ENCODE data around the gene TGOLN2. TPM values are rescaled to one million over a fixed set of nuclear protein-coding genes. Genes with fewer than 3 reads are reported as not detected.
"Not testable (repeated sequence)": the region's sequence is repeated elsewhere in the genome, so short reads cannot be mapped to it uniquely, and the experiment has no call there.

TGOLN2 gene
- total RNA-seq, 1 experiment from 2014 or later: 43.7 TPM

GRCh38 chr2:85323351-85323987, 4.3 kb downstream of the TGOLN2 start (continued):
- no peak for TF ChIP-seq ZNF423 (CRISPR knock-in tag; IDR thresholded peaks at IDR 0.05)

GRCh38 chr2:85319796-85320195, 8.0 kb downstream of the TGOLN2 start:
- ChIA-PET CTCF (interaction anchor here (0.6 to 1.4 kb wide), 2 partner anchors 21 to 1488 kb away, joined by 3 read pairs; no protein-coding TSS in a partner anchor), POLR2A (no interaction called here)
- Mint-ChIP-seq H3K4me1 (no peaks in the 10 kb centered on the region; the same call in 1 of the 2 replicates), H3K36me3 (peaks cover 70% of the 10 kb centered on the region), H3K4me3 (no peak overlapping the region), H3K27ac (no peak overlapping the region), H3K9me3 (no peaks in the 10 kb centered on the region), H3K27me3 (ENCODE audit: low read depth) (no peaks in the 10 kb centered on the region)
- DNase-seq (ENCODE audit: low spot score) (no peak), ATAC-seq (no peak)
- TF ChIP-seq TEAD1 (CRISPR knock-in tag; IDR thresholded peaks at IDR 0.05): no peak
- no peak for TF ChIP-seq ZNF232 (CRISPR knock-in tag; IDR thresholded peaks at IDR 0.05)
- TF ChIP-seq ZNF396 (CRISPR knock-in tag; IDR thresholded peaks at IDR 0.05; ENCODE audit: borderline replicate concordance): no peak
- TF ChIP-seq NFE2L1 (CRISPR knock-in tag; IDR thresholded peaks at IDR 0.05): no peak
- no peak for TF ChIP-seq JAZF1 (CRISPR knock-in tag; IDR thresholded peaks at IDR 0.05)
- TF ChIP-seq ATF1 (CRISPR knock-in tag; IDR thresholded peaks at IDR 0.05): no peak
- no peak for TF ChIP-seq CREB1 (CRISPR knock-in tag; IDR thresholded peaks at IDR 0.05)
- TF ChIP-seq, protein P1, sequence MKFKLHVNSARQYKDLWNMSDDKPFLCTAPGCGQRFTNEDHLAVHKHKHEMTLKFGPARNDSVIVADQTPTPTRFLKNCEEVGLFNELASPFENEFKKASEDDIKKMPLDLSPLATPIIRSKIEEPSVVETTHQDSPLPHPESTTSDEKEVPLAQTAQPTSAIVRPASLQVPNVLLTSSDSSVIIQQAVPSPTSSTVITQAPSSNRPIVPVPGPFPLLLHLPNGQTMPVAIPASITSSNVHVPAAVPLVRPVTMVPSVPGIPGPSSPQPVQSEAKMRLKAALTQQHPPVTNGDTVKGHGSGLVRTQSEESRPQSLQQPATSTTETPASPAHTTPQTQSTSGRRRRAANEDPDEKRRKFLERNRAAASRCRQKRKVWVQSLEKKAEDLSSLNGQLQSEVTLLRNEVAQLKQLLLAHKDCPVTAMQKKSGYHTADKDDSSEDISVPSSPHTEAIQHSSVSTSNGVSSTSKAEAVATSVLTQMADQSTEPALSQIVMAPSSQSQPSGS (CRISPR knock-in tag; IDR thresholded peaks at IDR 0.05; ENCODE audit: borderline replicate concordance, low read depth): no peak
- TF ChIP-seq HMGXB4 (CRISPR knock-in tag; IDR thresholded peaks at IDR 0.05): no peak
- TF ChIP-seq GRHL2 (CRISPR knock-in tag; IDR thresholded peaks at IDR 0.05; ENCODE audit: insufficient replicate concordance, severe bottlenecking): no peak

DNA sequence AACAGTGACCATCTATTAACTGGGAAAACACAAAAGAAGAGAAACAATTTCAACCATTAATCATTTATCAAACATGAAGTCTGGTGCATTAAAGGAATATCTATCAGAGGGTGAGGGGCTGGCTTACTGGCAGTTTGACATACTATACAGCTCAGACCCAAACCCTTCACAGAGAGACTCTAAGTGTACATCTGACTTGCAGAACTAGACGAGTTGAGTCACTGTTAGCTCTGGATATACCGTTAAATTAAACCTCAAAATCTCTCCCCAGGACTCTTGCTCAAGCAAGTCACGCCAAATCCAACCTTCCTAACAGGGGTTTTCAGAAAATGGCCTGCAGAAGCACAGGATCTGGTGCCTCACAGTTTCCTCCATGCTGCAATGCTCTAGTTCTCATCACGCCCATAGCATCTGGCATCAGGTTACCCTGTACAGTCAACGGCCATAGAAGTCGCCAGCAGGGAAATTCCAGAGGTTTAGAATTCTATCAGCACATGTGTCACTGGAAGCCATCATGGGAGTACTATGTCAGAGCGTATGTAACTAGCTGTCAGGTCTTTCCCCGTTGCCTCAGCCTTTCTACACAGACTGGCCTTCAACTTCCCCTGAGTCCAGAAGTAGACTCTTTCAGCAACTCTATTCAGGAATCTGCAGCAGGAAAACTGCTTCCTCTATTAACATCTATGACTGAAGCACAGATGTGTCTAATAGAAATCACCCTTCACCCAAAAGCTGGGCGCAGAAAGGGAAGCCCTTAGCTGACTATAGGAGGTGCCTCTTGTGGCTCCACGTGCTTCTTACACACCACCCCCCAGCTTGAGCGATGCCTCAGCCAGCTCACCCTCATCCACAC, 9.3 kb downstream of the TGOLN2 start:
- ATAC-seq (no peak), DNase-seq (ENCODE audit: low spot score) (no peak)
- Mint-ChIP-seq H3K9me3 (no peaks in the 10 kb centered on the region), H3K27ac (no peak overlapping the region), H3K27me3 (ENCODE audit: low read depth) (no peaks in the 10 kb centered on the region), H3K4me1 (no peaks in the 10 kb centered on the region; the same call in 1 of the 2 replicates), H3K4me3 (no peak overlapping the region), H3K36me3 (peaks cover 57% of the 10 kb centered on the region)
- TF ChIP-seq ZBTB21 (CRISPR knock-in tag; IDR thresholded peaks at IDR 0.05; ENCODE audit: borderline replicate concordance) (no peak), NFE2L1 (CRISPR knock-in tag; IDR thresholded peaks at IDR 0.05) (no peak), ZNF423 (CRISPR knock-in tag; IDR thresholded peaks at IDR 0.05) (no peak), ELF4 (CRISPR knock-in tag; IDR thresholded peaks at IDR 0.05; ENCODE audit: low read depth) (no peak), ZNF121 (CRISPR knock-in tag; IDR thresholded peaks at IDR 0.05) (no peak), GABPB1 (CRISPR knock-in tag; IDR thresholded peaks at IDR 0.05) (no peak), SOX15 (CRISPR knock-in tag; IDR thresholded peaks at IDR 0.05) (no peak), MXD4 (CRISPR knock-in tag; IDR thresholded peaks at IDR 0.05; ENCODE audit: borderline replicate concordance) (no peak), EMX1 (CRISPR knock-in tag; IDR thresholded peaks at IDR 0.05) (no peak), MAX (CRISPR knock-in tag; IDR thresholded peaks at IDR 0.05) (no peak)
- TF ChIP-seq, protein P2, sequence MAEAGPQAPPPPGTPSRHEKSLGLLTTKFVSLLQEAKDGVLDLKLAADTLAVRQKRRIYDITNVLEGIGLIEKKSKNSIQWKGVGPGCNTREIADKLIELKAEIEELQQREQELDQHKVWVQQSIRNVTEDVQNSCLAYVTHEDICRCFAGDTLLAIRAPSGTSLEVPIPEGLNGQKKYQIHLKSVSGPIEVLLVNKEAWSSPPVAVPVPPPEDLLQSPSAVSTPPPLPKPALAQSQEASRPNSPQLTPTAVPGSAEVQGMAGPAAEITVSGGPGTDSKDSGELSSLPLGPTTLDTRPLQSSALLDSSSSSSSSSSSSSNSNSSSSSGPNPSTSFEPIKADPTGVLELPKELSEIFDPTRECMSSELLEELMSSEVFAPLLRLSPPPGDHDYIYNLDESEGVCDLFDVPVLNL (CRISPR knock-in tag; IDR thresholded peaks at IDR 0.05; ENCODE audit: borderline replicate concordance, low read depth): no peak
- ChIA-PET CTCF (interaction anchor here (1.2 to 1.3 kb wide), 2 partner anchors 18 to 252 kb away, joined by 3 to 7 read pairs; no protein-coding TSS in a partner anchor), POLR2A (interaction anchor here (0.6 kb wide), 1 partner anchor 53 kb away, joined by 3 read pairs; no protein-coding TSS in a partner anchor)

DNA sequence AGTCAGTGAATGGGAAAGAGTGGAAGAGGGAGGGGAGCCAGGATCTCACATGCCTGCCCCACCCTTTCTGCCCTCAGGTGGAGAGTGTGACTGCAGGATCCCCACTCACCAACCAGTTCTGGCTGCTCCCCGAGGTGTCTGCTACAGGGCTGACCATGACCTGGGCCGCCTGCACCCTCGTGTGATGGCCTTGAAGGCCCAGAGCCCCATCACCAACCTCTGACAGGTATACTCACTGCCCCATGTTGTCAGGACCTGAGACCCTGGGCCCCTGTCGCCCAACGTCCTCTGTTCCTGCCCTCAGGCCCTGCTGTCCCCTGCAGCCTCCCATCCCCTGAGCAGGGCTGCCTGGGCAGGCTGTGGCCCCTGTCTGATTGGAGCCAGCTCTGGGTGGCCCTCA, 11.9 kb downstream of the TGOLN2 start:
- H3K9me3 Mint-ChIP-seq; CTCF ChIA-PET; H3K27ac Mint-ChIP-seq; H3K27me3 Mint-ChIP-seq (ENCODE audit: low read depth); POLR2A ChIA-PET; ATAC-seq; H3K4me1 Mint-ChIP-seq; H3K4me3 Mint-ChIP-seq; DNase-seq (ENCODE audit: low spot score): not testable (repeated sequence)
- H3K36me3 Mint-ChIP-seq: peaks cover 34% of the 10 kb centered on the region
